ENCODE data around the gene TBC1D16.

The TBC1D16 gene

DNA sequence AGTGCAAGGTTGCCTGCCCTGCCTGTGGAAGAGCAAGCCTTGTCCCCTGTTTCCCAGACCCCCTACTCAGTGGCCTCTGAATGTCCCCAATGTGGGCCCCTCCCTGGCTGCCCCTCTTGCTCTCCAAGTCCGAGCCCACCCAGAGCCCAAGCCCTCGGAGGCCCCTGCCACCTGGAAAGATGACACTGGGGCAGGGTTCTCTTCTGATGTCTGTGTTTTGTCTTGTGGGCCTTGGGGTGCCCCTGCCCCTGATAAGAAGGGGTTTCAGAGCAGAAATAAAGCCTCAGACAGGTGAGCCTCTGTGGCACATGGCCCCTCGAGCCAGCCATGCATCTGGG is 111.1 kb downstream of the TBC1D16 start:
- no peak overlapping the region for H3K4me3 ChIP-seq (ENCODE audit: low read depth, low read length)
- TF ChIP-seq, protein P1, sequence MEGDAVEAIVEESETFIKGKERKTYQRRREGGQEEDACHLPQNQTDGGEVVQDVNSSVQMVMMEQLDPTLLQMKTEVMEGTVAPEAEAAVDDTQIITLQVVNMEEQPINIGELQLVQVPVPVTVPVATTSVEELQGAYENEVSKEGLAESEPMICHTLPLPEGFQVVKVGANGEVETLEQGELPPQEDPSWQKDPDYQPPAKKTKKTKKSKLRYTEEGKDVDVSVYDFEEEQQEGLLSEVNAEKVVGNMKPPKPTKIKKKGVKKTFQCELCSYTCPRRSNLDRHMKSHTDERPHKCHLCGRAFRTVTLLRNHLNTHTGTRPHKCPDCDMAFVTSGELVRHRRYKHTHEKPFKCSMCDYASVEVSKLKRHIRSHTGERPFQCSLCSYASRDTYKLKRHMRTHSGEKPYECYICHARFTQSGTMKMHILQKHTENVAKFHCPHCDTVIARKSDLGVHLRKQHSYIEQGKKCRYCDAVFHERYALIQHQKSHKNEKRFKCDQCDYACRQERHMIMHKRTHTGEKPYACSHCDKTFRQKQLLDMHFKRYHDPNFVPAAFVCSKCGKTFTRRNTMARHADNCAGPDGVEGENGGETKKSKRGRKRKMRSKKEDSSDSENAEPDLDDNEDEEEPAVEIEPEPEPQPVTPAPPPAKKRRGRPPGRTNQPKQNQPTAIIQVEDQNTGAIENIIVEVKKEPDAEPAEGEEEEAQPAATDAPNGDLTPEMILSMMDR (IDR thresholded peaks at IDR 0.05; ENCODE audit: low read depth, low read length), result no peak
- DNase-seq (ENCODE audit: low read depth, low spot score), result no peak
- in situ Hi-C loops (cut with HindIII; ENCODE audit: low sequenced_read_pairs), result no loop called here

DNA sequence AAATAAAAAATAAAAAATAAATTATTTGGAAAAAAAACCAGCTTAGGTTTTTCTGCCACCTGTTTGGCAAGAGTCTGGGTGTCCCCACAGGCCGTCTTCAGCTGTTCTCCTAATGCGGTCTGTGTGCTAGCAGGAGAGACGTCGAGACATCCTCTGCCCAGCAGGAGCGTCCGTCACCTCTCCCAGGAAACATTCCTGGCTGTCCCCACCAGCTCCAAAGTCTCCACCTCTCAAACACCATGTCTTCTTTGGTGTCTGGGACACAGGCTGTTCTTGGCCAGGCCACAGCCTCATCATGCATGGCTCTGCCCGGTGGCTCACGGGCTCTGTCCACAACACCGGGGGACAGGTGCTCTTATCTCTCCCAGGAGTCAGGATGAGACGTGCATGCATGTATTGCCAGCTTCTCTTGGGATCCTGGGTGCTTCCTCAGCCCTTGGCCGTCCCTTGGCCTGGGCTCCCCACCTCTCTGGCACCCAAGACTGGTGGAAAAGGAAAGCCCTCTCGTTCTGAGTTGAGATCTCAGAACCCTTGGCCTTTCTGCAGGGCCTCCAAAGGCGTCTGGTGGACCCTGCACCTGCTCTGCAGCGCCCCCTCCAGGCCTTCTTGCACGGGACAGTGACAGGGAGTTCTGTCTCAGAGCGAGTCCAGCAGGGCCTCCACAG is 111.6 kb downstream of the TBC1D16 start:
- no peak overlapping the region for H3K4me3 ChIP-seq (ENCODE audit: low read depth, low read length)
- no peak for DNase-seq (ENCODE audit: low read depth, low spot score)
- TF ChIP-seq, protein P1 (IDR thresholded peaks at IDR 0.05; ENCODE audit: low read depth, low read length), result peak; percentile 66
- in situ Hi-C loops (cut with HindIII; ENCODE audit: low sequenced_read_pairs), result no loop called here

DNA sequence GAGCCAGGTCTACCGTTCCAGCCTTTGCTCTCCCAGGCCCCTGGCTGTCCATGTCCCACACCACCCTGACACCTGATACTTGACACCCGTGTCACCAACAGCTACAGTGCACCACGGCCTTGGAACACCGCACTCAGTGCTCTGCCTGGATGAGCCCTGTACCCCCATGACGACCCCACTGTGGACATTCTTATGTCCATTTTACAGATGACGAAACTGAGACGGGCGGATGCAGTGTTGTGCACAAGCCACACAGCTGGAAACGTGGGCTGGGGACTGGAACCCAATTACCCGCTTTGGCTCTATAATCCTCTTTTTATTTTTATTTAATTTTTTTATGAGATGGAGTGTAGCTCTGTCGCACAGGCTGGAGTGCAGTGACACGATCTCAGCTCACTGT is 112.9 kb downstream of the TBC1D16 start:
- no peak for DNase-seq (ENCODE audit: low read depth, low spot score)
- TF ChIP-seq, protein P1 (IDR thresholded peaks at IDR 0.05; ENCODE audit: low read depth, low read length), result no peak
- in situ Hi-C loops (cut with HindIII; ENCODE audit: low sequenced_read_pairs), result no loop called here
- H3K4me3 ChIP-seq (ENCODE audit: low read depth, low read length), result no peak overlapping the region

DNA sequence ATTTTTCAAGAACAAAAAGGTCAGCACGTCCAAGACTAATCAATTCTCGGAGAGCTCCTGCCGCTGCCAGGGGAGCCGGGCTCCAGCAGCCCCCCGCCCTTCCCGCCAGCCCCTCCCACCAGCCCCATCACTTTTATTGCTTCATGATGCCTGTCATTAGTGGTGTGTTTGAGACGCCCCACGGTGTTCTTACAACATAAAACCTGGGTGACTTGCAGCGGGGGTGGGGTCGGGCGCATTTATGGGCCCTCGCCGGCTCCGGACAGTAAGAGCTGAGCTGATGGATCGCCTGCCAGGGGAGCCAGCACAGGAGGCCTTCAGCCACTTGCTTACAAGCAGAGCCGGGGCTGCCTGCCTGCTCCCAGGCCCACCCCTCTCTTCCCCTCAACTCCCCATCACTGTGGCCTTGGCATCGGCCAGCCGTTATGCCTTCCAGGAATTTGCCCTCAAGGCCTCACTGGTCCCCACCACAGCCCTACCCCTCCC is 113.5 kb downstream of the TBC1D16 start:
- in situ Hi-C loops (cut with HindIII; ENCODE audit: low sequenced_read_pairs), result no loop called here
- no peak overlapping the region for H3K4me3 ChIP-seq (ENCODE audit: low read depth, low read length)
- no peak for DNase-seq (ENCODE audit: low read depth, low spot score)
- TF ChIP-seq, protein P1 (IDR thresholded peaks at IDR 0.05; ENCODE audit: low read depth, low read length), result no peak

DNA sequence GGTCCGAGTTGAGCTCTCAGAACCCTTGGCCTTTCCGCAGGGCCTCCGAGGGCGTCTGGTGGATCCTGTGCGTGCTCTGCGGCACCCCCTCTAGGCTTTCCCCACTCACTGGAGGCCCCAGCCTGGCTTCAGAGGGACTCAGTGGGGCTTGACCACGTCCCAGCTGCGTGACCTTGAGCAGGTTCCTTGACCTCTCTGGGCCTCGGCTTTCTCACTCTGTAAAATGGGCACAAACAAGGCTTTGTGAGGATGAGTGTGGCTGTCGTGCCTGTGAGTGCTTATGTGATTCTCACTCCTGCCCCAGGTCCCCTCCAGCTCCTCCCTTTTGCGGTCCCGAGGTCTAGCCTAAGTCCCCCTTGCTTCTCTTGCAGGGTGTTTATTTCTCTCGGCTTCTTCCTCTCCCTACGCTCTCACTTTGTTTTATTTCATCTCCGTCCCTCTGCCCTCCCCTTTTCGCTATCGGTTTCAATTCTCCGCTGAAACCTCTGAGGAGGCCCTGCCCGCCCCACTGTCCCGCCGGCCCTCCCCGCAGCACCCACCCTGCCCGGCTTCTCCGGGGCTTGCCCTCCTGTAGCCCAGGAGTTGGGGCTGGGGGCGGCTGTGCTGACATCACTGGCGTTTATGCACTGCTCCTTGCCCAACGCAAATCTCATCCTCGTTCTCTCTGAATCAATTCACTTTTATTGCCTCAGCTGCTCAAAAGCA is 114.1 kb downstream of the TBC1D16 start:
- in situ Hi-C loops (cut with HindIII; ENCODE audit: low sequenced_read_pairs), result no loop called here
- TF ChIP-seq, protein P1 (IDR thresholded peaks at IDR 0.05; ENCODE audit: low read depth, low read length), result no peak
- H3K4me3 ChIP-seq (ENCODE audit: low read depth, low read length), result no peak overlapping the region
- DNase-seq (ENCODE audit: low read depth, low spot score), result no peak

DNA sequence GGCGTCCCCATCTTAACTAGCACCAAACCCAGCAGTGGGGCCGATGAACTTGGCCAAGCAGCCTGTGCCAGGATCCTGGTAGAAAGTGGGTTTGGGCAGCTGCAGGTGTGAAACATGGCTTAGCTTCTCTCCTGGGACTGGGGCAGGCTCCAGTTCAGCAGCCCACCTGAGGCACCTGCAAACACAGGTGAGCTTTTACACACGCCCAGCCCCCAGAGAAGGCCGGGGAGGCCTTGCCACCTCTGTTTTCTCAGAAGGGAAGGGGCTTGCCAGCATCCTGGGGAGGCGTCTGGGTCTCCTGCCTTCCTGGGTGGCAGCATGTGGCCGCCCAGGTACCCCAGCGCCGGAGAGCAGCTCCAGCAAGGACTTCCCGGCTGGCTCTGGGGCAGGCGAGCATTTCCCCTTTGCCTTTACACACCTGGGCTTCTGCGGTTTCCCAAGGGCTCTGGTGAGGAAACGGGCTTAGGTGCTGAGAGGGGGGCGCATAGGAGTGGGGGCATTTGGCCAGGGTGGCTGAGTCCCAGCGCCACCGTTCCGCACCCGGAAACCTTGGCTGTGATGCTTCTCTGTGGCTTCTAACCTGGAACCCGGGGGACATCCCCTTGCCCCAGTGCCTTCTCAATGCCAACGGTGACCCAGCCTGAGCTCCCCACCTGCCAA is 114.8 kb downstream of the TBC1D16 start:
- TF ChIP-seq, protein P1 (IDR thresholded peaks at IDR 0.05; ENCODE audit: low read depth, low read length), result no peak
- in situ Hi-C loops (cut with HindIII; ENCODE audit: low sequenced_read_pairs), result no loop called here
- H3K4me3 ChIP-seq (ENCODE audit: low read depth, low read length), result no peak overlapping the region
- no peak for DNase-seq (ENCODE audit: low read depth, low spot score)
